B cell (primary cell): ENCODE measurements around the gene SCUBE1.

ENCODE experiments used
- CTCF ChIP-seq: fragments of 200-600 bp; IDR thresholded peaks from one replicate; pipeline ENCODE4 v1.8.0; 2022; ENCODE audit warnings: antibody characterized with exemption, mild to moderate bottlenecking
- EZH2 ChIP-seq: IDR thresholded peaks from 2 replicates; pipeline ENCODE4 v1.6.1; 2012; ENCODE audit warnings: borderline replicate concordance, low read depth, mild to moderate bottlenecking, moderate library complexity, low read length; ENCODE audit not compliant: insufficient read depth, poor library complexity, severe bottlenecking

DNA sequence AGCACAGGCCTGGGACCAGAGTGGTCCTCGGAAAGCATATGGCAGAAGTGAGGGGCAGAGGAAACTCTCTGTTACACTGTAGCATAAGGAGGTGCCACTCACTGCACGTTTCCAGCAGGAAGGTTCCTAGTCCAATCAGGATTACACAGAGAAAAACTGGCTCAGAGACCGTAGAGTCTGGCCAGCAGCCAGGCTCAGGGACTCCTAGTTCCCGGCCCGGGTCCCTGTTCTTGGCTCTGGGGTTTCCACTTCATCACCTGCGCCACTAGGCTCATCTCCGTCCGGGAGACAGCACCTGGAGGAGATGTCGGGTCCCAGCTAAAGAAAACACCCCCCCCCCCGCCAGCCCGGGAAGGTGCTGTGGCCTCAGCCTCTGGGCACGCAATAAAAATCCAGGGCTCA is 157.3 kb downstream of the SCUBE1 start:
- no peak for TF ChIP-seq CTCF
- no peak for TF ChIP-seq EZH2
